ENCODE results near the gene NOTCH2. TPM values are rescaled to one million over a fixed set of nuclear protein-coding genes. Genes with fewer than 3 reads are reported as not detected.

The NOTCH2 gene
- total RNA-seq, 1 experiment from 2014 or later: 62.9 TPM

- Histone ChIP-seq H2AFZ (ENCODE audit: low read depth, low read length, poor library complexity, severe bottlenecking) (no peak overlapping the region), H3K4me2 (ENCODE audit: low read length) (no peak overlapping the region), H3K79me2 (ENCODE audit: insufficient read depth, low read length) (no peaks in the 10 kb centered on the region), H3K36me3 (ENCODE audit: control insufficient read depth in 1 of 2, insufficient read depth in 2 of 2, low read length in 2 of 2) (no peaks in the 10 kb centered on the region), H3K4me3 (replicated peaks in 1 of 2; ENCODE audit: low read depth in 1 of 2, low read length in 2 of 2) (no peak overlapping the region), H3K9me2 (ENCODE audit: insufficient read depth) (no peaks in the 10 kb centered on the region), H3K27me3 (ENCODE audit: insufficient read depth, low read length) (no peaks in the 10 kb centered on the region), H3K9me3 (ENCODE audit: control insufficient read depth in 1 of 2, insufficient read depth in 1 of 2, low read depth in 1 of 2, low read length in 2 of 2) (no peaks in the 10 kb centered on the region), H4K20me1 (ENCODE audit: insufficient read depth) (no peaks in the 10 kb centered on the region), H3K9ac (ENCODE audit: low read length) (no peak overlapping the region), H3K4me1 (ENCODE audit: control insufficient read depth in 1 of 2, insufficient read depth in 2 of 2, low read length in 2 of 2) (peaks cover 8 to 16% of the 10 kb centered on the region in 2 experiments; a peak in 3 of 4 replicates), H3K27ac (ENCODE audit: low read depth, low read length) (no peak overlapping the region)
- intact Hi-C loops (cut with micrococcal nuclease): no loop called here
- CTCF ChIA-PET: no interaction called here
- no peak for TF ChIP-seq TCF7L2 (IDR thresholded peaks at IDR 0.05; ENCODE audit: borderline replicate concordance, extremely low read depth, insufficient read depth, insufficient read length)
- no peak for TF ChIP-seq POLR2AphosphoS5 (IDR thresholded peaks at IDR 0.05; ENCODE audit: low read depth, low read length)
- no peak for TF ChIP-seq ATF3 (IDR thresholded peaks at IDR 0.05)
- TF ChIP-seq SP1 (IDR thresholded peaks at IDR 0.05; ENCODE audit: low read depth): no peak
- TF ChIP-seq CBX3 (IDR thresholded peaks at IDR 0.05; ENCODE audit: low read depth): no peak
- no peak for TF ChIP-seq EZH2phosphoT487 (IDR thresholded peaks at IDR 0.05; ENCODE audit: borderline replicate concordance)
- no peak for TF ChIP-seq SRF (IDR thresholded peaks at IDR 0.05; ENCODE audit: low read depth)
- TF ChIP-seq ZFX (IDR thresholded peaks at IDR 0.05): no peak
- TF ChIP-seq EZH2 (IDR thresholded peaks at IDR 0.05): no peak
- TF ChIP-seq POLR2A (IDR thresholded peaks at IDR 0.05; ENCODE audit: borderline replicate concordance, extremely low read depth, insufficient read depth, insufficient read length): no peak
- TF ChIP-seq MAX (IDR thresholded peaks at IDR 0.05): no peak
- TF ChIP-seq ZNF274 (IDR thresholded peaks at IDR 0.05; ENCODE audit: low read depth, low read length): no peak
- TF ChIP-seq SIN3A (IDR thresholded peaks at IDR 0.05; ENCODE audit: low read depth): no peak
- TF ChIP-seq EGR1 (IDR thresholded peaks at IDR 0.05; ENCODE audit: low read depth): no peak
- no peak for TF ChIP-seq REST (IDR thresholded peaks at IDR 0.05; ENCODE audit: low read depth)
- TF ChIP-seq CEBPB (IDR thresholded peaks at IDR 0.05; ENCODE audit: low read depth): no peak
- no peak for ATAC-seq
- POLR2A ChIA-PET: no interaction called here
- RAD21 ChIA-PET (ENCODE audit: low non-redundant PET in 1 of 2, low total read pairs in 2 of 2, uncharacterized antibody in 2 of 2, unreplicated experiment in 2 of 2): no interaction called here
- no TSS peak for BruUV-seq (replicated peaks)
- no peak for DNase-seq (ENCODE audit: low read depth, low spot score)
These were observed 207.2 kb downstream of the NOTCH2 start for GRCh38 chr1:119862276-119862675.

Other genes with a start within 250 kb of the NOTCH2 start
- gene ADAM30, start 173.1 kb downstream of the NOTCH2 start, total RNA-seq (2021; ENCODE audit: unreplicated experiment): not detected
- gene SEC22B, start 106.9 kb upstream of the NOTCH2 start, total RNA-seq (2021; ENCODE audit: unreplicated experiment): 14.2 TPM

All from HCT116 (cell line).